HepG2 (cell line): ENCODE results near the gene FETUB. TPM values are rescaled to one million over a fixed set of nuclear protein-coding genes. Genes with fewer than 3 reads are reported as not detected.

ENCODE experiments used
- CHD4 ChIP-seq: fragments of 200-600 bp; sonication (generic); IDR thresholded peaks from 2 replicates; pipeline ENCODE4 v1.7.0; 2017; ENCODE audit warnings: mild to moderate bottlenecking, low read length, borderline replicate concordance
- FOXO1 ChIP-seq: sonication (generic); formaldehyde crosslinking; IDR thresholded peaks from 2 replicates; pipeline ENCODE4 v1.4.0; 2020; ENCODE audit warnings: missing genetic modification reagents
- HNRNPL ChIP-seq: fragments of 200-400 bp; formaldehyde crosslinking; IDR thresholded peaks from 2 replicates; pipeline ENCODE4 v1.6.1; 2017; ENCODE audit warnings: mild to moderate bottlenecking, low read depth, low read length
- NFYB ChIP-seq: sonication (generic); formaldehyde crosslinking; IDR thresholded peaks from 2 replicates; pipeline ENCODE4 v1.4.0; 2020; ENCODE audit warnings: missing genetic modification reagents
- STAG1 ChIP-seq: sonication (generic); formaldehyde crosslinking; IDR thresholded peaks from 2 replicates; pipeline ENCODE4 v1.4.0; 2020; ENCODE audit warnings: missing genetic modification reagents
- ZFP36L1 ChIP-seq: sonication (generic); formaldehyde crosslinking; IDR thresholded peaks from 2 replicates; pipeline ENCODE4 v1.8.0; 2022; ENCODE audit warnings: mild to moderate bottlenecking, missing genetic modification reagents, moderate library complexity
- ZNF138 ChIP-seq: sonication (generic); formaldehyde crosslinking; IDR thresholded peaks from 2 replicates; pipeline ENCODE4 v1.5.0; 2020; ENCODE audit warnings: mild to moderate bottlenecking, low read depth, missing genetic modification reagents
- ZNF160 ChIP-seq: sonication (generic); formaldehyde crosslinking; IDR thresholded peaks from 2 replicates; pipeline ENCODE4 v1.8.0; 2022; ENCODE audit warnings: mild to moderate bottlenecking, inconsistent platforms, missing genetic modification reagents
- ZNF232 ChIP-seq: sonication (generic); formaldehyde crosslinking; IDR thresholded peaks from 2 replicates; pipeline ENCODE4 v1.4.0; 2020; ENCODE audit warnings: missing genetic modification reagents, borderline replicate concordance
- polyA plus RNA-seq, 8 experiments: library from polyadenylated mRNA; depleted of rRNA in 3 of 8; stranded (reverse) in 7 of 8; unstranded in 1 of 8; fragments of >200 nt; fragmentation: Illumina TruSeq in 4 of 8; extraction: Trizol in 4 of 8; gene quantifications; 2 replicates each; pipeline versions ENCODE4 v1.2.1 to v1.2.3, GENCODE V29; 2011 to 2016; ENCODE audit warnings: low read depth in 4 of 8, missing spikeins in 1 of 8, mixed read lengths in 1 of 8; ENCODE audit not compliant: insufficient read depth in 1 of 8
- total RNA-seq, 5 experiments: library from RNA; depleted of rRNA; stranded (reverse); fragments of >200 nt; fragmentation: Illumina TruSeq; extraction: Trizol; gene quantifications; 2 replicates each; pipeline ENCODE4 v1.2.3, GENCODE V29; 2016; ENCODE audit warnings: low read depth in 1 of 5
- TF ChIP-seq, protein P1 (sequence below): IDR thresholded peaks from 2 replicates; pipeline ENCODE4 v1.4.0; 2020; ENCODE audit warnings: mild to moderate bottlenecking, missing genetic modification reagents
- TF ChIP-seq, protein P2 (sequence below): IDR thresholded peaks from 2 replicates; pipeline ENCODE4 v1.6.1; 2016; ENCODE audit warnings: low read depth, control low read depth
- TF ChIP-seq, protein P3 (sequence below): sonication (generic); formaldehyde crosslinking; IDR thresholded peaks from 2 replicates; pipeline ENCODE4 v1.9.0; 2021; ENCODE audit warnings: missing genetic modification reagents, mild to moderate bottlenecking, borderline replicate concordance
- TF ChIP-seq, protein P4 (sequence below): sonication (generic); formaldehyde crosslinking; IDR thresholded peaks from 2 replicates; pipeline ENCODE4 v1.5.0; 2020; ENCODE audit warnings: mild to moderate bottlenecking, missing genetic modification reagents
- TF ChIP-seq, protein P5 (sequence below): IDR thresholded peaks from 2 replicates; pipeline ENCODE4 v1.6.1; 2012; ENCODE audit warnings: low read depth, low read length, improper control_type of control experiment

Gene FETUB
- total and polyA plus RNA-seq, 2 of the 13 experiments (the other 11 are each of a cell fraction or from before 2014, with no cell fraction given) = 2.1 to 4.4 TPM

DNA sequence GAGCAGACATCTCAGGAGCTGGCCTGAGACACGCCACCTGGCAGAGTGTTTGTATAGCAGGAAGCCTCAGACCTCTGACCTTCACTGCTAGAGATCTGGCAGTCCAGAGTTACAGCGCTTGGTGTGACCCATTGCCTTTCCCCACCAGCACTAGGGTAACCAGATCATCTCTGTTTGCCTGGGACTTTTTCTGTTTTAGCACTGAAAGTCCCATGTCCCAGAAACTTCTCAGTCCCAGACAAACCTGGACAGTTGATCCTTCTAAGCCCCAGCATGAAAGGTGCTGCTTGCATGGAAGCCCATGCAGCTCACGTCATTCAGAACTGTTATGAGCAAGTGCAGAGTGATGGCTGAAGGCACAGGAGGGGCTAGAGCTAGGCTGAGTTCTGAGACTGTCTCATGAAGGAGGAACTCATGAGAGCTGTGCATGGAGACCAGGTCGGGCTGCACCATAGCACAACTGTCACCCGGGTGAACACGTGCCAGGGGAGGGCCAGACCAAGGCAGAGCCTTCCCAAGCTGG is 45.5 kb upstream of the FETUB start (continued):
- TF ChIP-seq, protein P1, sequence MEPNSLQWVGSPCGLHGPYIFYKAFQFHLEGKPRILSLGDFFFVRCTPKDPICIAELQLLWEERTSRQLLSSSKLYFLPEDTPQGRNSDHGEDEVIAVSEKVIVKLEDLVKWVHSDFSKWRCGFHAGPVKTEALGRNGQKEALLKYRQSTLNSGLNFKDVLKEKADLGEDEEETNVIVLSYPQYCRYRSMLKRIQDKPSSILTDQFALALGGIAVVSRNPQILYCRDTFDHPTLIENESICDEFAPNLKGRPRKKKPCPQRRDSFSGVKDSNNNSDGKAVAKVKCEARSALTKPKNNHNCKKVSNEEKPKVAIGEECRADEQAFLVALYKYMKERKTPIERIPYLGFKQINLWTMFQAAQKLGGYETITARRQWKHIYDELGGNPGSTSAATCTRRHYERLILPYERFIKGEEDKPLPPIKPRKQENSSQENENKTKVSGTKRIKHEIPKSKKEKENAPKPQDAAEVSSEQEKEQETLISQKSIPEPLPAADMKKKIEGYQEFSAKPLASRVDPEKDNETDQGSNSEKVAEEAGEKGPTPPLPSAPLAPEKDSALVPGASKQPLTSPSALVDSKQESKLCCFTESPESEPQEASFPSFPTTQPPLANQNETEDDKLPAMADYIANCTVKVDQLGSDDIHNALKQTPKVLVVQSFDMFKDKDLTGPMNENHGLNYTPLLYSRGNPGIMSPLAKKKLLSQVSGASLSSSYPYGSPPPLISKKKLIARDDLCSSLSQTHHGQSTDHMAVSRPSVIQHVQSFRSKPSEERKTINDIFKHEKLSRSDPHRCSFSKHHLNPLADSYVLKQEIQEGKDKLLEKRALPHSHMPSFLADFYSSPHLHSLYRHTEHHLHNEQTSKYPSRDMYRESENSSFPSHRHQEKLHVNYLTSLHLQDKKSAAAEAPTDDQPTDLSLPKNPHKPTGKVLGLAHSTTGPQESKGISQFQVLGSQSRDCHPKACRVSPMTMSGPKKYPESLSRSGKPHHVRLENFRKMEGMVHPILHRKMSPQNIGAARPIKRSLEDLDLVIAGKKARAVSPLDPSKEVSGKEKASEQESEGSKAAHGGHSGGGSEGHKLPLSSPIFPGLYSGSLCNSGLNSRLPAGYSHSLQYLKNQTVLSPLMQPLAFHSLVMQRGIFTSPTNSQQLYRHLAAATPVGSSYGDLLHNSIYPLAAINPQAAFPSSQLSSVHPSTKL (CRISPR knock-in tag) = peak; percentile 43
- TF ChIP-seq, protein P2, sequence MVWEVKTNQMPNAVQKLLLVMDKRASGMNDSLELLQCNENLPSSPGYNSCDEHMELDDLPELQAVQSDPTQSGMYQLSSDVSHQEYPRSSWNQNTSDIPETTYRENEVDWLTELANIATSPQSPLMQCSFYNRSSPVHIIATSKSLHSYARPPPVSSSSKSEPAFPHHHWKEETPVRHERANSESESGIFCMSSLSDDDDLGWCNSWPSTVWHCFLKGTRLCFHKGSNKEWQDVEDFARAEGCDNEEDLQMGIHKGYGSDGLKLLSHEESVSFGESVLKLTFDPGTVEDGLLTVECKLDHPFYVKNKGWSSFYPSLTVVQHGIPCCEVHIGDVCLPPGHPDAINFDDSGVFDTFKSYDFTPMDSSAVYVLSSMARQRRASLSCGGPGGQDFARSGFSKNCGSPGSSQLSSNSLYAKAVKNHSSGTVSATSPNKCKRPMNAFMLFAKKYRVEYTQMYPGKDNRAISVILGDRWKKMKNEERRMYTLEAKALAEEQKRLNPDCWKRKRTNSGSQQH = no peak
- TF ChIP-seq CHD4 = no peak
- no peak for TF ChIP-seq FOXO1 (CRISPR knock-in tag)
- no peak for TF ChIP-seq ZNF138
- TF ChIP-seq, protein P3, sequence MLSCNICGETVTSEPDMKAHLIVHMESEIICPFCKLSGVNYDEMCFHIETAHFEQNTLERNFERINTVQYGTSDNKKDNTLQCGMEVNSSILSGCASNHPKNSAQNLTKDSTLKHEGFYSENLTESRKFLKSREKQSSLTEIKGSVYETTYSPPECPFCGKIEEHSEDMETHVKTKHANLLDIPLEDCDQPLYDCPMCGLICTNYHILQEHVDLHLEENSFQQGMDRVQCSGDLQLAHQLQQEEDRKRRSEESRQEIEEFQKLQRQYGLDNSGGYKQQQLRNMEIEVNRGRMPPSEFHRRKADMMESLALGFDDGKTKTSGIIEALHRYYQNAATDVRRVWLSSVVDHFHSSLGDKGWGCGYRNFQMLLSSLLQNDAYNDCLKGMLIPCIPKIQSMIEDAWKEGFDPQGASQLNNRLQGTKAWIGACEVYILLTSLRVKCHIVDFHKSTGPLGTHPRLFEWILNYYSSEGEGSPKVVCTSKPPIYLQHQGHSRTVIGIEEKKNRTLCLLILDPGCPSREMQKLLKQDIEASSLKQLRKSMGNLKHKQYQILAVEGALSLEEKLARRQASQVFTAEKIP = no peak
- TF ChIP-seq ZNF160 (CRISPR knock-in tag) = no peak
- no peak for TF ChIP-seq ZFP36L1 (CRISPR knock-in tag)
- TF ChIP-seq, protein P4, sequence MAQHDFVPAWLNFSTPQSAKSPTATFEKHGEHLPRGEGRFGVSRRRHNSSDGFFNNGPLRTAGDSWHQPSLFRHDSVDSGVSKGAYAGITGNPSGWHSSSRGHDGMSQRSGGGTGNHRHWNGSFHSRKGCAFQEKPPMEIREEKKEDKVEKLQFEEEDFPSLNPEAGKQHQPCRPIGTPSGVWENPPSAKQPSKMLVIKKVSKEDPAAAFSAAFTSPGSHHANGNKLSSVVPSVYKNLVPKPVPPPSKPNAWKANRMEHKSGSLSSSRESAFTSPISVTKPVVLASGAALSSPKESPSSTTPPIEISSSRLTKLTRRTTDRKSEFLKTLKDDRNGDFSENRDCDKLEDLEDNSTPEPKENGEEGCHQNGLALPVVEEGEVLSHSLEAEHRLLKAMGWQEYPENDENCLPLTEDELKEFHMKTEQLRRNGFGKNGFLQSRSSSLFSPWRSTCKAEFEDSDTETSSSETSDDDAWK = no peak
- TF ChIP-seq, protein P5, sequence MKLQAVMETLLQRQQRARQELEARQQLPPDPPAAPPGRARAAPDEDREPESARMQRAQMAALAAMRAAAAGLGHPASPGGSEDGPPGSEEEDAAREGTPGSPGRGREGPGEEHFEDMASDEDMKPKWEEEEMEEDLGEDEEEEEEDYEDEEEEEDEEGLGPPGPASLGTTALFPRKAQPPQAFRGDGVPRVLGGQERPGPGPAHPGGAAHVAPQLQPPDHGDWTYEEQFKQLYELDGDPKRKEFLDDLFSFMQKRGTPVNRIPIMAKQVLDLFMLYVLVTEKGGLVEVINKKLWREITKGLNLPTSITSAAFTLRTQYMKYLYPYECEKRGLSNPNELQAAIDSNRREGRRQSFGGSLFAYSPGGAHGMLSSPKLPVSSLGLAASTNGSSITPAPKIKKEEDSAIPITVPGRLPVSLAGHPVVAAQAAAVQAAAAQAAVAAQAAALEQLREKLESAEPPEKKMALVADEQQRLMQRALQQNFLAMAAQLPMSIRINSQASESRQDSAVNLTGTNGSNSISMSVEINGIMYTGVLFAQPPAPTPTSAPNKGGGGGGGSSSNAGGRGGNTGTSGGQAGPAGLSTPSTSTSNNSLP = no peak
- TF ChIP-seq HNRNPL = 0 out of 2 replicates have a peak, but pooled peaks have one; percentile 19
- TF ChIP-seq ZNF232 (CRISPR knock-in tag) = no peak
- TF ChIP-seq STAG1 (CRISPR knock-in tag) = no peak
- TF ChIP-seq NFYB (CRISPR knock-in tag) = no peak
